ENCODE results near the gene SPNS2. TPM values are rescaled to one million over a fixed set of nuclear protein-coding genes. Genes with fewer than 3 reads are reported as not detected.

Gene SPNS2
- total RNA-seq, 1 experiment from 2014 or later: 1.9 TPM

GRCh38 chr17:4509923-4510617 lies 11.4 kb downstream of the SPNS2 start:
- ChIA-PET POLR2A (no interaction called here), CTCF (no interaction called here)
- ATAC-seq: no peak
- no TSS peak for BruUV-seq (replicated peaks)
- TF ChIP-seq REST (IDR thresholded peaks at IDR 0.05; ENCODE audit: insufficient read depth in 1 of 2, low read depth in 2 of 2, low read length in 1 of 2) (no peak), SIN3A (IDR thresholded peaks at IDR 0.05; ENCODE audit: borderline replicate concordance, insufficient read depth, low read depth, low read length) (no peak), CTCF (IDR thresholded peaks at IDR 0.05) (no peak), TCF7L2 (IDR thresholded peaks at IDR 0.05; ENCODE audit: low read depth, low read length) (no peak), POLR2AphosphoS5 (IDR thresholded peaks at IDR 0.05; ENCODE audit: low read depth, low read length) (no peak)
- no peak for DNase-seq (ENCODE audit: low read depth, low spot score)
- Histone ChIP-seq H3K9me3 (ENCODE audit: control insufficient read depth, insufficient read depth, low read depth, low read length) (no peaks in the 10 kb centered on the region), H3K4me3 (ENCODE audit: low read depth in 2 of 2, low read length in 2 of 2) (no peak overlapping the region), H3K36me3 (ENCODE audit: control insufficient read depth, insufficient read depth, low read length) (no peaks in the 10 kb centered on the region), H3K27me3 (ENCODE audit: control insufficient read depth, insufficient read depth, low read length) (no peaks in the 10 kb centered on the region), H3K27ac (ENCODE audit: low read length) (no peak overlapping the region), H3K4me1 (ENCODE audit: control insufficient read depth, insufficient read depth, low read length) (no peaks in the 10 kb centered on the region)
- in situ Hi-C loops (cut with HindIII; ENCODE audit: low pct_unique_long_range_greater_than_20kb, low sequenced_read_pairs) (no loop called here), intact Hi-C loops (cut with micrococcal nuclease; ENCODE audit: unreplicated experiment) (no loop called here)

- intact Hi-C loops (cut with micrococcal nuclease; ENCODE audit: unreplicated experiment) (no loop called here), in situ Hi-C loops (cut with HindIII; ENCODE audit: low pct_unique_long_range_greater_than_20kb, low sequenced_read_pairs) (no loop called here)
- Histone ChIP-seq H3K27ac (ENCODE audit: low read length) (no peak overlapping the region), H3K27me3 (ENCODE audit: control insufficient read depth, insufficient read depth, low read length) (no peaks in the 10 kb centered on the region), H3K9me3 (ENCODE audit: control insufficient read depth, insufficient read depth, low read depth, low read length) (no peaks in the 10 kb centered on the region), H3K36me3 (ENCODE audit: control insufficient read depth, insufficient read depth, low read length) (no peaks in the 10 kb centered on the region), H3K4me3 (ENCODE audit: low read depth in 2 of 2, low read length in 2 of 2) (no peak overlapping the region), H3K4me1 (ENCODE audit: control insufficient read depth, insufficient read depth, low read length) (no peaks in the 10 kb centered on the region)
- no peak for TF ChIP-seq POLR2AphosphoS5 (IDR thresholded peaks at IDR 0.05; ENCODE audit: low read depth, low read length)
- no peak for TF ChIP-seq SIN3A (IDR thresholded peaks at IDR 0.05; ENCODE audit: borderline replicate concordance, insufficient read depth, low read depth, low read length)
- TF ChIP-seq REST (IDR thresholded peaks at IDR 0.05; ENCODE audit: insufficient read depth in 1 of 2, low read depth in 2 of 2, low read length in 1 of 2): no peak
- TF ChIP-seq CTCF (IDR thresholded peaks at IDR 0.05): no peak
- TF ChIP-seq TCF7L2 (IDR thresholded peaks at IDR 0.05; ENCODE audit: low read depth, low read length): no peak
- ATAC-seq (no peak), DNase-seq (ENCODE audit: low read depth, low spot score) (no peak)
- ChIA-PET CTCF (no interaction called here), POLR2A (no interaction called here)
- BruUV-seq (replicated peaks): no TSS peak
These were observed 11.9 kb downstream of the SPNS2 start for GRCh38 chr17:4510618-4510941.

All from Panc1 (cell line).